Left ventricle myocardium inferior (tissue), 1 donor: ENCODE data around the gene ZNF532. TPM values are rescaled to one million over a fixed set of nuclear protein-coding genes. Genes with fewer than 3 reads are reported as not detected.

Experiments
- DNase-seq: peaks from one replicate; pipeline ENCODE4 v3.0.0-alpha.2; 2020
- H3K27ac ChIP-seq: fragments of 200-600 bp; replicated peaks from 2 replicates; pipeline ENCODE4 v1.8.0; 2021
- H3K27me3 ChIP-seq: fragments of 200-600 bp; 2 replicates; pipeline ENCODE4 v1.8.0; 2021; ENCODE audit warnings: low read depth
- H3K36me3 ChIP-seq: fragments of 200-600 bp; 2 replicates; pipeline ENCODE4 v1.8.0; 2021
- H3K4me1 ChIP-seq: fragments of 200-600 bp; 2 replicates; pipeline ENCODE4 v1.8.0; 2021
- H3K4me3 ChIP-seq: fragments of 200-600 bp; 2 replicates; pipeline ENCODE4 v1.8.0; 2021; ENCODE audit warnings: mild to moderate bottlenecking, moderate library complexity
- H3K9me3 ChIP-seq: fragments of 200-600 bp; replicated peaks from 2 replicates; pipeline ENCODE4 v1.8.0; 2021
- intact Hi-C: fragments of 100-400 bp; cut with micrococcal nuclease; formaldehyde crosslinking; loops from one replicate; pipeline ENCODE4 v1.11.0; 2022
- total RNA-seq: library from RNA; stranded (reverse); fragmentation: NEBNext Ultra II Directional; extraction: Animal tissue kit (Norgen Biotek cat#: 25700); gene quantifications from one replicate; pipeline ENCODE4 v1.2.1, GENCODE V29; 2021
- TF ChIP-seq, protein P1 (sequence below): fragments of 200-600 bp; IDR thresholded peaks from 2 replicates; pipeline ENCODE4 v1.8.0; 2021; ENCODE audit warnings: antibody characterized with exemption, mild to moderate bottlenecking, borderline replicate concordance
- donor health status: DM: no; HTN: yes; CAD: no; lungs with severe emphysema.

ZNF532 gene
- total RNA-seq, 1 donor from 2014 or later: 59.3 TPM

DNA sequence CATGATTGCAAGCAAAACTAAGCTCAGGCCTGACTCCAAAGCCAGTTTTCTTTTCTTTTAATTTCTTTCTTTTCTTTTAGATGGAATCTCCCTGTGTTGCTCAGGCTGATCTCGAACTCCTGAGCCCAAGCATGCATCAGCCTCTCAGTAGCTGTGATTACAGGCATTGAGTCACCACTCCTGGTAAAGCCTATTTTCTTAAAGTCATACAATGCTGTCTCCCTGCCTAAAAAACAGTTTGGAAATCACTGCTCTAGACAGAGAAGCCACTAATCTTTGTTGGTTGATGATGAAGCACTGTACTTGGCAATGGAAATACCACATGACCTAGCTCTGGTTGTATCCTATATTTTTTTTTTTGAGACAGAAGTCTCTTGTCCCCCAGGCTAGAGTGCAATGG lies 33.1 kb upstream of the ZNF532 start:
- no peak overlapping the region for H3K27ac ChIP-seq
- no peak overlapping the region for H3K4me3 ChIP-seq
- DNase-seq: no peak
- TF ChIP-seq, protein P1, sequence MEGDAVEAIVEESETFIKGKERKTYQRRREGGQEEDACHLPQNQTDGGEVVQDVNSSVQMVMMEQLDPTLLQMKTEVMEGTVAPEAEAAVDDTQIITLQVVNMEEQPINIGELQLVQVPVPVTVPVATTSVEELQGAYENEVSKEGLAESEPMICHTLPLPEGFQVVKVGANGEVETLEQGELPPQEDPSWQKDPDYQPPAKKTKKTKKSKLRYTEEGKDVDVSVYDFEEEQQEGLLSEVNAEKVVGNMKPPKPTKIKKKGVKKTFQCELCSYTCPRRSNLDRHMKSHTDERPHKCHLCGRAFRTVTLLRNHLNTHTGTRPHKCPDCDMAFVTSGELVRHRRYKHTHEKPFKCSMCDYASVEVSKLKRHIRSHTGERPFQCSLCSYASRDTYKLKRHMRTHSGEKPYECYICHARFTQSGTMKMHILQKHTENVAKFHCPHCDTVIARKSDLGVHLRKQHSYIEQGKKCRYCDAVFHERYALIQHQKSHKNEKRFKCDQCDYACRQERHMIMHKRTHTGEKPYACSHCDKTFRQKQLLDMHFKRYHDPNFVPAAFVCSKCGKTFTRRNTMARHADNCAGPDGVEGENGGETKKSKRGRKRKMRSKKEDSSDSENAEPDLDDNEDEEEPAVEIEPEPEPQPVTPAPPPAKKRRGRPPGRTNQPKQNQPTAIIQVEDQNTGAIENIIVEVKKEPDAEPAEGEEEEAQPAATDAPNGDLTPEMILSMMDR: no peak
- no peaks in the 10 kb centered on the region for H3K9me3 ChIP-seq
- intact Hi-C loops: no loop called here
- no peaks in the 10 kb centered on the region for H3K36me3 ChIP-seq
- H3K4me1 ChIP-seq: no peaks in the 10 kb centered on the region
- no peaks in the 10 kb centered on the region for H3K27me3 ChIP-seq

DNA sequence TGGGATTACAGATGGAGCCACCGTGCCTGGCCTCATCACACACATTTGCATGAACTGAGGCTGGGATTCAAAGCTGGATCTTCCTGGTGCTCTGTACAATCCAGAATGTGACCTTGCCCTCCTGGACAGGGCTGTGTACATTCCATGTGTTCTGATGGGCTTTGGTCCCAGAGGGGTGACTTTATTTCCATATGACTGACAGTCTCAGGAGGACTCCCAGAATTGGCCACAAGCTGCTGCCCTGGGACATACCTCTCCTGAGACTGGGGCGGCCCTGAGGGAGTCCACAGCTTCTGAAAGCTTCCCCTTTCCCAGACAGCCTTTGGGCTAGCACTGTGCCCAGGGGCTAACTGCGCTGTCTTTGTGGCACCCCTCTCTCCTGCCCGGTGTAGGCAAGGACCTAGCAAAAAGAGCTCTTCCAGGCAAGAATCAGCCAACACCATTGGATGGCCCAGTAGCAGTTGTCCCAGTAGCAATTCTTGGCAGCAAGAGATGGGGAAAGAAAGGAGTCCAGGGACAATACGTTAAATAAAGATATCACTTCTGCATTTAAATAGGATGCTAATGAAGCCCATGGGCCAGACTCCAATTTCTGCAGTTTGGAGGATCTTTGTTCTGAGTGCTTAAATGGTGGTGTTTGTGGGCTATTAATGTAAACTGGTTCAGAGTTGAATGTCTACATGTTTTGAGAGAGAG lies 26.4 kb upstream of the ZNF532 start:
- Histone ChIP-seq H3K27me3 (no peaks in the 10 kb centered on the region), H3K4me1 (peaks cover 13% of the 10 kb centered on the region), H3K36me3 (no peaks in the 10 kb centered on the region), H3K4me3 (no peak overlapping the region), H3K27ac (no peak overlapping the region), H3K9me3 (no peaks in the 10 kb centered on the region)
- TF ChIP-seq, protein P1: no peak
- intact Hi-C loops: no loop called here
- no peak for DNase-seq

DNA sequence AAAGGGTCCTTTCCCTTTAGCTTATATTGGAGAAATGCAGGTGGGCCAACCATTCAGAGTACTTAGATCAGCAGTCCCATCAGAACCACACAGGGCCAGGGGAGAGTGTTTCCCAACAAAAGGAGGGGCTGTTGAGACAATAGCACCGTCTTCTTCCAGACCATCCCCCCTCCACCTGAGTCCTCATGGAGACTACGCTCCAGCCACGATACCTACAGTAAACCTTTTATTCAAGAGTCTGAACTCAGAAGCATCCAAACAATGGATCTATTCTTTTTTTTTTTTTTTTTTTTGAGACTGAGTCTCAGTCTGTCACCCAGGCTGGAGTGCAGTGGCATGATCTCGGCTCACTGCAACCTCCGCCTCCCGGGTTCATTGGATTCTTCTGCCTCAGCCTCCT lies 25.7 kb upstream of the ZNF532 start:
- Histone ChIP-seq H3K27ac (no peak overlapping the region), H3K4me3 (no peak overlapping the region), H3K36me3 (no peaks in the 10 kb centered on the region), H3K9me3 (no peaks in the 10 kb centered on the region), H3K27me3 (no peaks in the 10 kb centered on the region), H3K4me1 (peaks cover 19% of the 10 kb centered on the region)
- intact Hi-C loops: no loop called here
- TF ChIP-seq, protein P1: no peak
- DNase-seq: no peak

DNA sequence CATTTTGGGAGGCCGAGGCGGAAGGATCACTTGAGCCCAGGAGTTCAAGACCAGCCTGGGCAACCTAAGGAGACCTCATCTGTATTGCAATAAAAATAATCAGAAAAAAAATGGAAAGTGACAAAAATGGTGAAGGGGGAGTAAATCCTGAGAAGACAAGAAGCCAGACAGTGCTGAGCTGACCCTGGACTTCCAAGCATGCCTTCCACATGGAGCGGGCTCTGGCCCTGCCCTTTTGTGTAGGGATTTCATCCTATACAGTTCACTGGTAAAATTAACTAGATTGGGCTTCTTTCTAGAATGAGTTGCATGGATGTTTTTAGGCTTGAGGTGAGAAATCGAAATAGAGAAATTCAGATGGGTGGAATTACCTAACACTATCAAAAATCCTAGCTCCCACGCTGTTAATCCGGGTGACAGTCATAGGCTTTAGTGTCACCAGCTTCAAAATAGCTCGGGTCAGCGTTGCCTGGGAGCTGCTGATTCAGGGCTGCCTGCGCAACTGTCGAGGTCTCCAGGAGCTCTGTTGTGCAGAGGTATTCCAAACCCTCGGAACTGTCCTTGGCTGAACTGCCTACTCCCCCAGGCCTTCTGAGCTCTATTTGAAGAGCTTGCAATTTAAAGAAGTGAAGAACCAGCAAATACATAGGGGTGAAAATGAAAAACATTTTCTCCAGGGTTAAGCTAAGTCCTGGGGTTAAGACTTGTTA lies 21.5 kb upstream of the ZNF532 start:
- H3K9me3 ChIP-seq: no peaks in the 10 kb centered on the region
- peak; percentile 46 for DNase-seq
- H3K27me3 ChIP-seq: no peaks in the 10 kb centered on the region
- TF ChIP-seq, protein P1: no peak
- no peak overlapping the region for H3K4me3 ChIP-seq
- peaks cover 42% of the 10 kb centered on the region for H3K4me1 ChIP-seq
- peak overlapping the region; percentile 67 for H3K27ac ChIP-seq
- no peaks in the 10 kb centered on the region for H3K36me3 ChIP-seq
- intact Hi-C loops: no loop called here

DNA sequence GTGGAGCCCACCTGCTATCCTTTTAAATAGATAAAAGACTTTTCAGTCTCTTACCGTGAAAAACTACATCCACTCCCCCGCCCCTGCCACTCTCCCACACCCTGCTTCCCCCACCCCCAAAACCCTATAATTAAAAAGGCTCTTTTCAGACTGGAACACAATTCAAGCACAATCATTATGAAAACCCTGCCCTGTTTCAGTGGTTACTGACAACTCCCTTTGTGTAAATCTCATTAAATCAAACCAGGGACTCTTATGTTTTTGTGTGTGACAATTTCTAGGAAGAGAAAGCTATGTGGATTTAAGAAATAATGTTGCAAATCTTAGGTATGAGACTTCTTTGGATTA lies 21.0 kb upstream of the ZNF532 start:
- H3K36me3 ChIP-seq: no peaks in the 10 kb centered on the region
- no peak overlapping the region for H3K4me3 ChIP-seq
- DNase-seq: no peak
- H3K9me3 ChIP-seq: no peaks in the 10 kb centered on the region
- no peaks in the 10 kb centered on the region for H3K27me3 ChIP-seq
- TF ChIP-seq, protein P1: no peak
- peak overlapping the region; percentile 67 for H3K27ac ChIP-seq
- intact Hi-C loops: no loop called here
- peaks cover 37% of the 10 kb centered on the region for H3K4me1 ChIP-seq
